Cardiac muscle cell (in vitro differentiated cells and primary cell): ENCODE measurements around the gene SGCE. TPM values are rescaled to one million over a fixed set of nuclear protein-coding genes. Genes with fewer than 3 reads are reported as not detected.

Experiments used
- DNase-seq, 2 donors: peaks; one replicate each; pipeline versions ENCODE4 v3.0.0 to v3.0.0-alpha.2; 2010 to 2017; ENCODE audit warnings: low read depth in 1 of 2, low spot score in 1 of 2
- H3K27ac ChIP-seq: fragments of 200-600 bp; sonication (generic); 2 replicates; pipeline ENCODE4 v1.5.1; 2016
- H3K27me3 ChIP-seq: fragments of 200-600 bp; sonication (generic); 2 replicates; pipeline ENCODE4 v1.6.0; 2016; ENCODE audit warnings: control low read depth
- H3K36me3 ChIP-seq: fragments of 200-600 bp; sonication (generic); 2 replicates; pipeline ENCODE4 v1.5.1; 2016; ENCODE audit warnings: control low read depth
- H3K4me1 ChIP-seq: fragments of 200-600 bp; sonication (generic); 2 replicates; pipeline ENCODE4 v1.8.1; 2017; ENCODE audit warnings: low read depth, mild to moderate bottlenecking, mixed run types
- H3K4me3 ChIP-seq: fragments of 200-600 bp; sonication (generic); 2 replicates; pipeline ENCODE4 v1.5.1; 2016; ENCODE audit warnings: mild to moderate bottlenecking
- H3K9me3 ChIP-seq: fragments of 200-600 bp; sonication (generic); 2 replicates; pipeline ENCODE4 v1.5.1; 2017; ENCODE audit warnings: low read depth, mild to moderate bottlenecking, control low read depth
- CTCF ChIP-seq: IDR thresholded peaks from 2 replicates; pipeline ENCODE4 v1.5.1; 2012; ENCODE audit warnings: low read depth, mild to moderate bottlenecking, low read length
- polyA plus RNA-seq: library from polyadenylated mRNA; unstranded; fragments of >200 nt; fragmentation: Nextera tagmentation; extraction: Ambion mirVana; gene quantifications from 2 replicates; pipeline ENCODE4 v1.2.1, GENCODE V29; 2016
- total RNA-seq: library from RNA; depleted of rRNA; stranded (reverse); fragments of >200 nt; gene quantifications from 2 replicates; pipeline ENCODE4 v1.2.3, GENCODE V29; 2016

SGCE gene
- total and polyA plus RNA-seq, 2 experiments from 2014 or later = 48.8 to 65.0 TPM

DNA sequence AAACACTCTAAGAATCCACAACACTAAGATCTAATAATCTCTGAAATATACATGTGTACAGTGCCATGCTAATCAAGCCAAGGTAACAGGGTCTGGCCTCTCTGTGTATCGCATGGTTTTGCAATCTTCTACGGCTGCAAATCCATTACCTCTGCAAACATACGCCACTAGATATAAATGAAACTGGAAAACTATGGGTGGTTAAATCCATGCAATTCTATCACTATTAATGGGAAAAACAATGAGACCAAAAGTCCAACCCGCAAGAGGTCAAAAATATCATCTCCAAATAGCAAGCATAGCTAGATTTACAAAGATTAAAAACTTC, 23.0 kb downstream of the SGCE start:
- Histone ChIP-seq H3K27me3 (no peaks in the 10 kb centered on the region), H3K4me3 (no peak overlapping the region), H3K36me3 (no peaks in the 10 kb centered on the region), H3K9me3 (no peaks in the 10 kb centered on the region), H3K4me1 (peaks cover 18% of the 10 kb centered on the region), H3K27ac (no peak overlapping the region)
- DNase-seq = no peak
- TF ChIP-seq CTCF = no peak

DNA sequence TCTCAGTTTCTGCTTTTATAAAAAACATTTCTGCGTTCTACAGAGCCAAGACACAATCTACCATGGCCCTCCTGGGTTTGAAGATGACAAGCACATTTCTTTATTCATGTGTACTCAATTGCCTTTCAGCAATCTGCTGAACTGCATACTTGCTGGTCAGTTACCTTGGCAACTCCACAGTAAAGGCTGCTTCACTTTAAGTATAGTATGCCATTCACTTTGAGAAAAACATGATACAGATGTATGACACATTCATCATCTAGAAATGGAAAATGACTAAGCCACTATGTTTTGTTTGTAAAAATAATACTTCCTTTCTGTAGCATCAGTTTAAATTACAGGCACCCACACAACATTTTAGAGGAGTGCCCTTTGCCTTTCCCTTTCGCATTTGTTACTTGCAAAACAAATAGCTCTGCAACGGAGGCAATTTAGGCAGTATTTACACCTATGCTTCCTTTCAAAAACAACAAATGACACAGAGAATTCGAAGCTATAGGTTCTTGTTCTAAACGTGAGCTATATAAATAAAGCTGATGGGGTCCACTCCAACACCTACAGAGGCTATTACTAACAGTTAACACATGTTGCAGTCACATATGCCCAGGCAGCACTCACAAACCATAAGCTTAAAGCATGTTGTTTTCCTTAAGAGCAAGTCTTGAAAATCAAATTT, 23.5 kb downstream of the SGCE start:
- no peak overlapping the region for H3K4me3 ChIP-seq
- no peaks in the 10 kb centered on the region for H3K36me3 ChIP-seq
- no peak for TF ChIP-seq CTCF
- H3K4me1 ChIP-seq = peaks cover 18% of the 10 kb centered on the region
- DNase-seq = peak; percentile 11 to 70
- H3K27ac ChIP-seq = no peak overlapping the region
- no peaks in the 10 kb centered on the region for H3K27me3 ChIP-seq
- no peaks in the 10 kb centered on the region for H3K9me3 ChIP-seq

DNA sequence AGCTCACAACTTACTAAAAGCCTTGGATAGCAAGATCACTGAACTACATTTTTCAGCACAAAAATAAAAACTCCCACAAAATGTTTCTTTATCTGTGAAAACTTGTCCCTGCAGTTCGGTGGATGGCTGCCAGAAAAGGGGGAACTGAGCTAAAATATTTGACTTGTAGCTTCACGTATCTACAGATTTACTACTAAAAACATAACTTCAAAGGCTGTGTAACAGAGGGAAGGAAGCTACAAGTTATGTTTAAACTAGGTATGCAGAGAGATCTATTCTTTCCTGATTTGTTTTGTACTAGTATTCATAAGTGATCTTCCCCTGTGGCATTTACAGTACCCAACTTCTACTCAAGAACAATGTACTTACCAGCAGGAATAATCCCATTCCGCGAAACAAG, 25.1 kb downstream of the SGCE start:
- peak in 1 of 2 donors; percentile 30 for DNase-seq
- no peak for TF ChIP-seq CTCF
- Histone ChIP-seq H3K36me3 (no peaks in the 10 kb centered on the region), H3K9me3 (no peaks in the 10 kb centered on the region), H3K27ac (no peak overlapping the region), H3K4me3 (no peak overlapping the region), H3K4me1 (peaks cover 18% of the 10 kb centered on the region), H3K27me3 (no peaks in the 10 kb centered on the region)

DNA sequence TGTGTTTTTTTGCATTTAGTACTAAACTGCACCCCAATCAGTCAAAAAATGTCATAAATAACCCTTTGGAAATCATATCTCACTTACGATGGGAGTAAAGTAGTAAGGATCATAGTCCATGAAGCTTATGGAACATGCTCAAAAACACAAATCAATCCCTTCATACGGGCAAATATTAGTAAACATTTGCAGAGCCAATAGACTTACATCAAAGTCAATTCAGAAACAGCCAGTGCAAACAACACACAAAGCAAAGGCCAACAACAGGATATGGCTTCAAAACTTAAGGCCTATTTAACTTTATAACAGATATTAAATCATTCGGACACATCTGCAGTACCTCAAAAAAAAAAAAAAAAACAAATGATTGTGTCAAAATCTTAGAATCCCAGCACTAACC, 32.1 kb downstream of the SGCE start:
- no peak overlapping the region for H3K27ac ChIP-seq
- TF ChIP-seq CTCF = no peak
- no peak for DNase-seq
- peaks cover 20% of the 10 kb centered on the region for H3K4me1 ChIP-seq
- no peaks in the 10 kb centered on the region for H3K36me3 ChIP-seq
- H3K9me3 ChIP-seq = no peaks in the 10 kb centered on the region
- H3K27me3 ChIP-seq = no peaks in the 10 kb centered on the region
- H3K4me3 ChIP-seq = no peak overlapping the region

GRCh38 chr7:94621120-94621519, 34.8 kb downstream of the SGCE start:
- no peak for DNase-seq
- H3K36me3 ChIP-seq = no peaks in the 10 kb centered on the region
- H3K27me3 ChIP-seq = no peaks in the 10 kb centered on the region
- peak overlapping the region; percentile 88 for H3K27ac ChIP-seq
- no peak for TF ChIP-seq CTCF
- peaks cover 23% of the 10 kb centered on the region for H3K4me1 ChIP-seq
- H3K9me3 ChIP-seq = no peaks in the 10 kb centered on the region
- H3K4me3 ChIP-seq = no peak overlapping the region
